GM12891 (cell line): Measurements from ENCODE around the gene PRDM16.

ENCODE experiments used
- POLR2A ChIP-seq: IDR thresholded peaks from 2 replicates; pipeline ENCODE4 v1.6.1; 2011; ENCODE audit warnings: low read depth, low read length, control low read depth
- POLR2AphosphoS5 ChIP-seq: IDR thresholded peaks from 2 replicates; pipeline ENCODE4 v1.6.1; 2011; ENCODE audit warnings: low read depth, low read length, control low read depth
- TAF1 ChIP-seq: IDR thresholded peaks from 2 replicates; pipeline ENCODE4 v1.6.1; 2011; ENCODE audit warnings: low read depth, low read length, control low read depth

- TF ChIP-seq POLR2A: no peak
- TF ChIP-seq POLR2AphosphoS5: no peak
- no peak for TF ChIP-seq TAF1
Observed at GRCh38 chr1:3472906-3473305, 403.9 kb downstream of the PRDM16 start.
